Upper lobe of left lung (tissue), 6 donors: ENCODE measurements around the gene PRKCA. TPM values are rescaled to one million over a fixed set of nuclear protein-coding genes. Genes with fewer than 3 reads are reported as not detected.
A peak's percentile ranks its signal among the peaks of the same experiment; 100 is the strongest.

Experiments used
- ATAC-seq, 2 donors: fragments of 200-7000 bp; cut with Tn5 transposase; one replicate each; pipeline ENCODE4 v1.9.1; 2022; ENCODE audit warnings: mild to moderate bottlenecking in 2 of 2, moderate library complexity in 2 of 2; ENCODE audit not compliant: low FRiP score in 2 of 2
- DNase-seq, 2 donors: peaks; one replicate each; pipeline ENCODE4 v3.0.0-alpha.2; 2019 to 2020
- H3K27ac ChIP-seq, 4 donors: fragments of 200-600 bp; sonication (generic); one replicate each; pipeline ENCODE4 v1.5.1; 2016 to 2019
- H3K27me3 ChIP-seq, 4 donors: fragments of 200-600 bp; sonication (generic); one replicate each; pipeline ENCODE4 v1.5.1; 2017 to 2019
- H3K36me3 ChIP-seq, 4 donors: fragments of 200-600 bp; sonication (generic); one replicate each; pipeline ENCODE4 v1.5.1; 2016 to 2019
- H3K4me1 ChIP-seq, 4 donors: fragments of 200-600 bp; sonication (generic); one replicate each; pipeline ENCODE4 v1.5.1; 2018 to 2019
- H3K4me3 ChIP-seq, 4 donors: fragments of 200-600 bp; sonication (generic); one replicate each; pipeline ENCODE4 v1.5.1; 2017 to 2019; ENCODE audit warnings: mild to moderate bottlenecking in 2 of 4, moderate library complexity in 1 of 4
- H3K9me3 ChIP-seq, 4 donors: fragments of 200-600 bp; sonication (generic); one replicate each; pipeline ENCODE4 v1.5.1; 2018 to 2019
- EP300 ChIP-seq, 4 donors: sonication (generic); formaldehyde crosslinking; IDR thresholded peaks; one replicate each; pipeline ENCODE4 v1.5.1; 2017; ENCODE audit warnings: antibody characterized with exemption in 4 of 4, control low read depth in 2 of 4
- POLR2A ChIP-seq, 4 donors: fragments of 450-650 bp; IDR thresholded peaks; one replicate each; pipeline ENCODE4 v1.5.1; 2016 to 2017; ENCODE audit warnings: antibody characterized with exemption in 4 of 4, mild to moderate bottlenecking in 2 of 4
- POLR2AphosphoS5 ChIP-seq, 2 donors: sonication (generic); formaldehyde crosslinking; IDR thresholded peaks; one replicate each; pipeline ENCODE4 v1.5.1; 2017; ENCODE audit warnings: antibody characterized with exemption in 2 of 2
- WGBS, 2 donors: methylation state at CpG; one replicate each; pipeline ENCODE4 v1.1.5; 2017 to 2018; 5-methylcytosine and 5-hydroxymethylcytosine counted together
- total RNA-seq, 6 donors: library from RNA; depleted of rRNA in 4 of 6; stranded (reverse); fragments of >200 nt in 4 of 6; gene quantifications; one replicate each; pipeline versions ENCODE4 v1.1.0 to v1.2.1, GENCODE V29; 2016 to 2021
- TF ChIP-seq, protein P1 (sequence below), 6 experiments: fragments of 450-650 bp in 4 of 6; fragments of 200-600 bp in 2 of 6; sonication (generic) in 2 of 6; IDR thresholded peaks; one replicate each; pipeline ENCODE4 v1.5.1; 2016 to 2019; ENCODE audit warnings: antibody characterized with exemption in 6 of 6
- donor health status: DM: no; HTN: no; CAD: no; lungs with moderate emphysema.
- donor health status: DM: no; HTN: yes; CAD: no; lungs with severe emphysema.

PRKCA gene
- total RNA-seq, 6 donors from 2014 or later, result 10.9 to 29.3 (median 18.0) TPM

DNA sequence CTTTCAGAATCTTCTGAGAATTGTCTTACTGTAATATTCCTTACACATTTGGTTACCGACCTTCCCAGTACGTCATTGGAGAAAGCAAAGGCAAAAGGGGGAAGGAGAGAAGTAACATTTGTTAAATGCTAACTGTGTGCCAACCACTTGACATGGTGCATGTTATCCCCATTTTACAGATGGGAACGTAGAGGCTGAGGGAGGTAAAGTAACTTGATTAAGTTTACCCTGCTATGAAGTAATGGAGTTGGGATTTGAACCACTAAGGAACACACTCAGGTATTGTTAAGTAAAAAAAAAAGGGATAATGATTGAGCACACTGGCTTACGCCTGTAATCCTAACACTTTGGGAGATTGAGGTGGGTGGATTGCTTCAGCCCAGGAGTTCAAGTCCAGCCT, 156.4 kb downstream of the PRKCA start:
- H3K27ac ChIP-seq, result peak overlapping the region in 1 of 4 donors; percentile 64
- no peak for DNase-seq
- H3K36me3 ChIP-seq, result no peaks in the 10 kb centered on the region
- no peaks in the 10 kb centered on the region for H3K27me3 ChIP-seq
- H3K4me3 ChIP-seq, result no peak overlapping the region
- peaks cover 20 to 27% (median 24%) of the 10 kb centered on the region in 4 donors for H3K4me1 ChIP-seq
- no peak for ATAC-seq
- peaks cover 0 to 3% (median 0%) of the 10 kb centered on the region in 4 donors for H3K9me3 ChIP-seq
- WGBS, 2 donors, result 95% methylated on average over 4 of the region's 4 CpGs
- TF ChIP-seq POLR2AphosphoS5 (IDR thresholded peaks at IDR 0.05), result no peak
- no peak for TF ChIP-seq EP300 (IDR thresholded peaks at IDR 0.05)
- TF ChIP-seq, protein P1, sequence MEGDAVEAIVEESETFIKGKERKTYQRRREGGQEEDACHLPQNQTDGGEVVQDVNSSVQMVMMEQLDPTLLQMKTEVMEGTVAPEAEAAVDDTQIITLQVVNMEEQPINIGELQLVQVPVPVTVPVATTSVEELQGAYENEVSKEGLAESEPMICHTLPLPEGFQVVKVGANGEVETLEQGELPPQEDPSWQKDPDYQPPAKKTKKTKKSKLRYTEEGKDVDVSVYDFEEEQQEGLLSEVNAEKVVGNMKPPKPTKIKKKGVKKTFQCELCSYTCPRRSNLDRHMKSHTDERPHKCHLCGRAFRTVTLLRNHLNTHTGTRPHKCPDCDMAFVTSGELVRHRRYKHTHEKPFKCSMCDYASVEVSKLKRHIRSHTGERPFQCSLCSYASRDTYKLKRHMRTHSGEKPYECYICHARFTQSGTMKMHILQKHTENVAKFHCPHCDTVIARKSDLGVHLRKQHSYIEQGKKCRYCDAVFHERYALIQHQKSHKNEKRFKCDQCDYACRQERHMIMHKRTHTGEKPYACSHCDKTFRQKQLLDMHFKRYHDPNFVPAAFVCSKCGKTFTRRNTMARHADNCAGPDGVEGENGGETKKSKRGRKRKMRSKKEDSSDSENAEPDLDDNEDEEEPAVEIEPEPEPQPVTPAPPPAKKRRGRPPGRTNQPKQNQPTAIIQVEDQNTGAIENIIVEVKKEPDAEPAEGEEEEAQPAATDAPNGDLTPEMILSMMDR (IDR thresholded peaks at IDR 0.05), result no peak
- TF ChIP-seq POLR2A (IDR thresholded peaks at IDR 0.05), result no peak

DNA sequence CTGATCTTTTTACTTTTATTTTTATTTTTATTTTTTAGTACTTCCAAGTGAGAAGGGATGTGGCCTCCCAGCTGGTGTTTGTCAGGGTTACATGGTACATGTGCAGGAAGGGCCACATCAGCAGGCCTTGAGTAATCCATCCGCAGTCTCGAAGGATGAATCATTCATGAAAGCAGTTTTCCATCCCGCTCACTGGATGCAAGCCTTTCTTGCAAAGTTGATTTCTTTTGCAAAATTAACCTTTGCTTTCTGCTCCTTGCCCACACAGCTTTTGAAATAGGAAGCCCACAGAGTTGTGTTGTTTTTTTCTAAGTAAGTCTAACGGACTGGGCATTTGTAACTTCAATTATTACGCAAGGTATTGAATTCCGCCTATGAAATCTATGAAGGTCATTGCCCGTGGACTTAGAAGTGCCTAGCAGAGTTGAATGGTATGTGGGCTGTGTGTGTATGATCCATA, 157.4 kb downstream of the PRKCA start:
- peak in 1 of 2 donors; percentile 61 for DNase-seq
- Histone ChIP-seq H3K4me3 (no peak overlapping the region), H3K27ac (peak overlapping the region in 2 of 4 donors; percentile 25 to 64), H3K36me3 (no peaks in the 10 kb centered on the region), H3K27me3 (no peaks in the 10 kb centered on the region), H3K4me1 (peaks cover 20 to 27% (median 24%) of the 10 kb centered on the region in 4 donors), H3K9me3 (peaks cover 0 to 3% (median 0%) of the 10 kb centered on the region in 4 donors)
- 57 to 60% methylated on average over 7 of the region's 7 CpGs for WGBS, 2 donors
- TF ChIP-seq POLR2AphosphoS5 (IDR thresholded peaks at IDR 0.05) (peak; percentile 64 to 81), POLR2A (IDR thresholded peaks at IDR 0.05) (no peak), EP300 (IDR thresholded peaks at IDR 0.05) (no peak)
- TF ChIP-seq, protein P1 (IDR thresholded peaks at IDR 0.05), result no peak
- ATAC-seq, result peak; percentile 60 to 92

DNA sequence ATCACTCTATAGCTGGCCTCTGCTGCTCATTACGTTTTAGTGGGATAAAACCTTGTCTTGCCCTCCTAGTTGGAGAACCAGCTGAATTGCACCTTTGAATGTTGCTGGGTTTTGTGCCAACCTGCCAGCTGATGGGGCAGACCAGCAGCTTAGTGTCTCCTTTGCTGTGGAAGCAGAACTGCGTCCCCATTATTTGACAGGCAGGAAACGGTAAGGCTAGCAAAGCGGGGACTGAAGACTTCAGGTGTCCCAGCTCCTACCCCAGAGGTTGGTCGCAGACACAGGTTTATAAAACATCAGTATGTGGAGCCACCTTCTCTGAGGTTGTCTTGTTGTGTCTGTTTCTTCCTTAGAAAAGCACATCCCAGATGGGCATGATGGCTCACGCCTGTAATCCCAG, 158.1 kb downstream of the PRKCA start:
- H3K27ac ChIP-seq, result peak overlapping the region in 3 of 4 donors; percentile 13 to 35 (median 25)
- ATAC-seq (no peak), DNase-seq (no peak)
- no peaks in the 10 kb centered on the region for H3K27me3 ChIP-seq
- no peak overlapping the region for H3K4me3 ChIP-seq
- 71 to 78% methylated on average over 6 of the region's 6 CpGs for WGBS, 2 donors
- H3K9me3 ChIP-seq, result peaks cover 0 to 3% (median 0%) of the 10 kb centered on the region in 4 donors
- no peaks in the 10 kb centered on the region for H3K36me3 ChIP-seq
- TF ChIP-seq, protein P1 (IDR thresholded peaks at IDR 0.05), result no peak
- TF ChIP-seq POLR2A (IDR thresholded peaks at IDR 0.05) (no peak), POLR2AphosphoS5 (IDR thresholded peaks at IDR 0.05) (no peak), EP300 (IDR thresholded peaks at IDR 0.05) (no peak)
- H3K4me1 ChIP-seq, result peaks cover 20 to 27% (median 24%) of the 10 kb centered on the region in 4 donors

DNA sequence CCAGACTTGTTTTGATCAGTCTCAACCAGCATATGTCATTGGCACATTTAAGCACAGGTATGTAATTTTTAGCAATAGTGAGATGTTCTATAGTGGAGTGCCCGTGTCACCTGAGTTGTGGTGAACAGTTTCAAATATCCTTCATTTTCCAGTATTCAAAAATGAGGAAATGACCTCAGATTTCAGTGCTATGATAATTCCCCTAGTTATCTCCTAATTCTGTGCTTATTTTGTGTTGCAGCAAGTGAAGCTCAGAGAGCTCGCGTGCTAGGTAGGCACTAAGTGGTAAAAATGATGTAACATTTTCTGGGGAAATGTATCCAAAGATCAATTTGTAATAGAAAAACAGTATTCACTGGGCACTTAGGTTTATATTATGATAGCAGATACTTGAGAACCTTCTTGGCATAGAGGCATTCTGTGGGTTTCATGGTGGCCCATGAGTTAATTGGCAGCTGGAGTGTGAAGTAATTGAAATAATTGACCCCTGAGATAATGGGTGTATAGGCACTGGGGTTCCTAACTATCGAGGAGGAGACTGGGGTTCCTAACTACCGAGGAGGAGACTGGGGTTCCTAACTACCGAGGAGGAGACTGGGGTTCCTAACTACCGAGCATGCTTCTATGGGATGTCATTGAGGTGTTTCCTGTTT, 159.1 kb downstream of the PRKCA start:
- DNase-seq (no peak), ATAC-seq (no peak)
- peaks cover 0 to 3% (median 0%) of the 10 kb centered on the region in 4 donors for H3K9me3 ChIP-seq
- peaks cover 20 to 32% (median 30%) of the 10 kb centered on the region in 4 donors for H3K4me1 ChIP-seq
- TF ChIP-seq, protein P1 (IDR thresholded peaks at IDR 0.05), result no peak
- TF ChIP-seq EP300 (IDR thresholded peaks at IDR 0.05), result no peak
- no peak for TF ChIP-seq POLR2AphosphoS5 (IDR thresholded peaks at IDR 0.05)
- TF ChIP-seq POLR2A (IDR thresholded peaks at IDR 0.05), result no peak
- no peaks in the 10 kb centered on the region for H3K27me3 ChIP-seq
- no peak overlapping the region for H3K4me3 ChIP-seq
- no peaks in the 10 kb centered on the region for H3K36me3 ChIP-seq
- H3K27ac ChIP-seq, result peak overlapping the region in 3 of 4 donors; percentile 1 to 35 (median 7)
- 67% methylated on average over 7 of the region's 7 CpGs for WGBS, 2 donors
